Activated CD8-positive, alpha-beta T cell treated with anti-CD3 and anti-CD28 coated beads, Interleukin-2, amount 10 ng/mL, durations not matched to agents 7 days and 5 days (primary cell): ENCODE measurements around the gene RHAG. TPM values are rescaled to one million over a fixed set of nuclear protein-coding genes. Genes with fewer than 3 reads are reported as not detected.
"Not testable (repeated sequence)": the region's sequence is repeated elsewhere in the genome, so short reads cannot be mapped to it uniquely, and the experiment has no call there.

Experiments
- ATAC-seq: fragments of 150-1000 bp; cut with Tn5 transposase; one replicate; pipeline ENCODE4 v1.10.0; 2021; ENCODE audit warnings: moderate library complexity
- CTCF ChIA-PET: fragments of 350-600 bp; sonication (Branson Sonifier 250); formaldehyde crosslinking; loops from one replicate; lab custom pipeline; 2021; ENCODE audit warnings: antibody characterized with exemption; lab: Charles Lee
- POLR2A ChIA-PET: fragments of 350-600 bp; sonication (Branson Sonifier 250); formaldehyde crosslinking; loops from one replicate; lab custom pipeline; 2021; ENCODE audit warnings: antibody characterized with exemption; lab: Charles Lee
- DNase-seq: peaks from one replicate; pipeline ENCODE4 v3.0.0-alpha.2; 2020
- H3K27ac Mint-ChIP-seq: one replicate; pipeline ENCODE4 v1.8.0; 2021; ENCODE audit warnings: mild to moderate bottlenecking, mixed read lengths
- H3K27me3 Mint-ChIP-seq: one replicate; pipeline ENCODE4 v1.8.0; 2021; ENCODE audit warnings: low read depth, mixed read lengths
- H3K36me3 Mint-ChIP-seq: one replicate; pipeline ENCODE4 v1.8.0; 2021; ENCODE audit warnings: low read depth, mixed read lengths
- H3K4me1 Mint-ChIP-seq: one replicate; pipeline ENCODE4 v1.8.0; 2021; ENCODE audit warnings: low read depth, mixed read lengths
- H3K4me3 Mint-ChIP-seq: one replicate; pipeline ENCODE4 v1.8.0; 2021; ENCODE audit warnings: mild to moderate bottlenecking, mixed read lengths
- H3K9me3 Mint-ChIP-seq: one replicate; pipeline ENCODE4 v1.8.0; 2022; ENCODE audit warnings: mixed read lengths; ENCODE audit not compliant: insufficient read depth
- total RNA-seq, 2 experiments: library from RNA; stranded (reverse); gene quantifications; one replicate each; pipeline ENCODE4 v1.2.3, GENCODE V29; 2021

Gene RHAG
- not detected for total RNA-seq

GRCh38 chr6:49636713-49637349 is at the start of gene RHAG:
TSS of gene RHAG (minus strand) at chr6:49636839. CDS start at chr6:49636812, 27 bp downstream.
- DNase-seq (no peak), ATAC-seq (no peak)
- Mint-ChIP-seq H3K27me3 (no peaks in the 10 kb centered on the region), H3K27ac (no peak within 1 kb of the TSS), H3K4me3 (no peak within 1 kb of the TSS), H3K4me1 (no peaks in the 10 kb centered on the region), H3K9me3 (no peaks in the 10 kb centered on the region), H3K36me3 (no peaks in the 10 kb centered on the region)
- ChIA-PET CTCF (no interaction called here), POLR2A (no interaction called here)

GRCh38 chr6:49676671-49677281 is 40.1 kb upstream of the RHAG start:
- Mint-ChIP-seq H3K27me3 (no peaks in the 10 kb centered on the region), H3K4me1 (no peaks in the 10 kb centered on the region), H3K27ac (no peak overlapping the region), H3K9me3 (peaks cover 4% of the 10 kb centered on the region), H3K36me3 (no peaks in the 10 kb centered on the region), H3K4me3 (no peak overlapping the region)
- no peak for DNase-seq
- ChIA-PET CTCF (no interaction called here), POLR2A (no interaction called here)
- ATAC-seq = no peak

GRCh38 chr6:49675816-49676215 is 39.2 kb upstream of the RHAG start:
- CTCF ChIA-PET = no interaction called here
- no peaks in the 10 kb centered on the region for H3K4me1 Mint-ChIP-seq
- H3K27me3 Mint-ChIP-seq = no peaks in the 10 kb centered on the region
- no peaks in the 10 kb centered on the region for H3K36me3 Mint-ChIP-seq
- no peak for ATAC-seq
- H3K27ac Mint-ChIP-seq = no peak overlapping the region
- no peak for DNase-seq
- POLR2A ChIA-PET = no interaction called here
- no peak overlapping the region for H3K4me3 Mint-ChIP-seq
- H3K9me3 Mint-ChIP-seq = peaks cover 4% of the 10 kb centered on the region

- no peaks in the 10 kb centered on the region for H3K27me3 Mint-ChIP-seq
- H3K4me3 Mint-ChIP-seq = no peak overlapping the region
- no peaks in the 10 kb centered on the region for H3K4me1 Mint-ChIP-seq
- POLR2A ChIA-PET = no interaction called here
- ATAC-seq = no peak
- CTCF ChIA-PET = no interaction called here
- no peak overlapping the region for H3K27ac Mint-ChIP-seq
- no peak for DNase-seq
- H3K36me3 Mint-ChIP-seq = no peaks in the 10 kb centered on the region
- H3K9me3 Mint-ChIP-seq = no peaks in the 10 kb centered on the region
These were observed 31.5 kb upstream of the RHAG start for GRCh38 chr6:49668083-49668511.

- no peaks in the 10 kb centered on the region for H3K4me1 Mint-ChIP-seq
- DNase-seq = no peak
- H3K9me3 Mint-ChIP-seq = no peaks in the 10 kb centered on the region
- H3K36me3 Mint-ChIP-seq = no peaks in the 10 kb centered on the region
- ATAC-seq = no peak
- no peak overlapping the region for H3K27ac Mint-ChIP-seq
- CTCF ChIA-PET = no interaction called here
- H3K27me3 Mint-ChIP-seq = no peaks in the 10 kb centered on the region
- POLR2A ChIA-PET = no interaction called here
- no peak overlapping the region for H3K4me3 Mint-ChIP-seq
These were observed 30.5 kb upstream of the RHAG start for GRCh38 chr6:49666930-49667757.

GRCh38 chr6:49666480-49666879 is 29.8 kb upstream of the RHAG start:
- H3K27ac Mint-ChIP-seq = no peak overlapping the region
- ChIA-PET CTCF (no interaction called here), POLR2A (no interaction called here)
- H3K27me3 Mint-ChIP-seq = no peaks in the 10 kb centered on the region
- no peak for DNase-seq
- no peak for ATAC-seq
- no peaks in the 10 kb centered on the region for H3K9me3 Mint-ChIP-seq
- no peaks in the 10 kb centered on the region for H3K36me3 Mint-ChIP-seq
- no peaks in the 10 kb centered on the region for H3K4me1 Mint-ChIP-seq
- no peak overlapping the region for H3K4me3 Mint-ChIP-seq

- CTCF ChIA-PET = no interaction called here
- POLR2A ChIA-PET = no interaction called here
- no peaks in the 10 kb centered on the region for H3K27me3 Mint-ChIP-seq
- H3K4me3 Mint-ChIP-seq = no peak overlapping the region
- H3K4me1 Mint-ChIP-seq = no peaks in the 10 kb centered on the region
- no peaks in the 10 kb centered on the region for H3K36me3 Mint-ChIP-seq
- ATAC-seq (no peak), DNase-seq (no peak)
- no peak overlapping the region for H3K27ac Mint-ChIP-seq
- H3K9me3 Mint-ChIP-seq = no peaks in the 10 kb centered on the region
These were observed 28.2 kb upstream of the RHAG start for GRCh38 chr6:49664817-49665216.

GRCh38 chr6:49664054-49664453 is 27.4 kb upstream of the RHAG start:
- ATAC-seq, H3K27me3 Mint-ChIP-seq, H3K4me1 Mint-ChIP-seq, H3K27ac Mint-ChIP-seq, H3K4me3 Mint-ChIP-seq, DNase-seq, H3K9me3 Mint-ChIP-seq, H3K36me3 Mint-ChIP-seq, POLR2A ChIA-PET, CTCF ChIA-PET: not testable (repeated sequence)

GRCh38 chr6:49662892-49663261 is 26.2 kb upstream of the RHAG start:
- H3K27ac Mint-ChIP-seq = no peak overlapping the region
- no peak for ATAC-seq
- DNase-seq = no peak
- H3K4me1 Mint-ChIP-seq = no peaks in the 10 kb centered on the region
- H3K9me3 Mint-ChIP-seq = no peaks in the 10 kb centered on the region
- CTCF ChIA-PET = no interaction called here
- H3K36me3 Mint-ChIP-seq = no peaks in the 10 kb centered on the region
- POLR2A ChIA-PET = no interaction called here
- H3K27me3 Mint-ChIP-seq = no peaks in the 10 kb centered on the region
- H3K4me3 Mint-ChIP-seq = no peak overlapping the region

GRCh38 chr6:49662231-49662891 is 25.7 kb upstream of the RHAG start:
- no peak overlapping the region for H3K27ac Mint-ChIP-seq
- no peaks in the 10 kb centered on the region for H3K36me3 Mint-ChIP-seq
- CTCF ChIA-PET = no interaction called here
- no peak overlapping the region for H3K4me3 Mint-ChIP-seq
- no peaks in the 10 kb centered on the region for H3K27me3 Mint-ChIP-seq
- ATAC-seq = no peak
- POLR2A ChIA-PET = no interaction called here
- H3K9me3 Mint-ChIP-seq = no peaks in the 10 kb centered on the region
- no peaks in the 10 kb centered on the region for H3K4me1 Mint-ChIP-seq
- no peak for DNase-seq

- Mint-ChIP-seq H3K27ac (no peak overlapping the region), H3K4me3 (no peak overlapping the region), H3K36me3 (no peaks in the 10 kb centered on the region), H3K4me1 (no peaks in the 10 kb centered on the region), H3K27me3 (no peaks in the 10 kb centered on the region), H3K9me3 (no peaks in the 10 kb centered on the region)
- DNase-seq (no peak), ATAC-seq (no peak)
- POLR2A ChIA-PET = no interaction called here
- CTCF ChIA-PET = no interaction called here
These were observed 17.3 kb upstream of the RHAG start for GRCh38 chr6:49653942-49654341.

GRCh38 chr6:49653438-49653837 is 16.8 kb upstream of the RHAG start:
- POLR2A ChIA-PET = no interaction called here
- DNase-seq (no peak), ATAC-seq (no peak)
- Mint-ChIP-seq H3K36me3 (no peaks in the 10 kb centered on the region), H3K9me3 (no peaks in the 10 kb centered on the region), H3K4me1 (no peaks in the 10 kb centered on the region), H3K27me3 (no peaks in the 10 kb centered on the region), H3K4me3 (no peak overlapping the region), H3K27ac (no peak overlapping the region)
- CTCF ChIA-PET = no interaction called here
